Esophagus muscularis mucosa (tissue), 3 donors: ENCODE results near the gene ZNF423.

Experiments used
- CTCF ChIP-seq, 3 experiments: fragments of 200-600 bp in 2 of 3; fragments of 450-650 bp in 1 of 3; sonication (generic) in 2 of 3; IDR thresholded peaks; one replicate each; pipeline ENCODE4 v1.5.1; 2017 to 2019; ENCODE audit warnings: antibody characterized with exemption in 3 of 3, mild to moderate bottlenecking in 2 of 3, moderate library complexity in 1 of 3
- POLR2A ChIP-seq: fragments of 450-650 bp; IDR thresholded peaks from one replicate; pipeline ENCODE4 v1.6.1; 2017; ENCODE audit warnings: antibody characterized with exemption, moderate library complexity, mild to moderate bottlenecking, low read depth
- POLR2AphosphoS5 ChIP-seq, 2 donors: sonication (generic); formaldehyde crosslinking; IDR thresholded peaks; one replicate each; pipeline ENCODE4 v1.6.1; 2017; ENCODE audit warnings: antibody characterized with exemption in 2 of 2

DNA sequence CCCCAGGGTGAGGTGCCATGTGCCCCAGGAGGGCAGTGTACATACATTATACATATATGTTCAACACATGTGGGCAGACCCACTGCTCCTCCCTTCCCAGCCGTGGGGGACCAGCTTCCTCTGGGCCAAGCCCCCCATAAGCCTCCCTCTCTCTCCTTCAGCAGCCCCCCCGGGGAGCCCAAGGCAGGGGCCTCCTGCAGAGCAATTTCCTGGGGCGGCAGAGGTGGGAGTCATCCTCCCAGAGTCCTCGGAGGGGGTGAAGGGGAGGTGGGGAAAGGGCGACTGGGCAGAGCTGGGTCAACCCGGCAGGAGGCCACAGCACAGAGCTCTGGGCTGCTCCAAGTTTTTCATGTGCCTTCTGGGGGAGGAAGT, 235.1 kb downstream of the ZNF423 start:
- TF ChIP-seq CTCF (IDR thresholded peaks at IDR 0.05) = no peak
- TF ChIP-seq POLR2AphosphoS5 (IDR thresholded peaks at IDR 0.05) = no peak
- TF ChIP-seq POLR2A = no peak
